Activated CD4-positive, alpha-beta T cell treated with anti-CD3 and anti-CD28 coated beads for 24 hours (primary cell): ENCODE measurements around the gene CPT1C.

ENCODE experiments used
- DNase-seq, 2 donors: peaks; one replicate each; pipeline ENCODE4 v3.0.0-alpha.2; 2020; ENCODE audit warnings: low read depth in 2 of 2

CPT1C gene

DNA sequence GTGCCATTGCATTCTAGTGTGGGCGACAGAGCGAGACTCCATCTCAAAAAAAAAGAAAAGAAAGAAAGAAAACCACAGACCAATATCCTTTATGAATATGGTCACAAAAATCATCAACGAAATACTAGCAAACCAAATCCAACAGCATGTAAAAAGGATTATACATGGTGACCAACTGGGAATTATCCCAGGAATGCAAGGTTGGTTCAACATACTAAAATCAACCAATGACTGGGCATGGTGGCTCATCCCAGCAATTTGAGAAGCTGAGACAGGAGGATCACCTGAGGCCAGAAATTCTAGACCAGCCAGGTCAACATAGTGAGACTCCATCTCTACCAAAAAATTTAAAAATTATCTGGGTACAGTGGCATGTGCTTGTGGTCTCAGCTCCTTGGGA, 65.0 kb downstream of the CPT1C start:
- no peak for DNase-seq

DNA sequence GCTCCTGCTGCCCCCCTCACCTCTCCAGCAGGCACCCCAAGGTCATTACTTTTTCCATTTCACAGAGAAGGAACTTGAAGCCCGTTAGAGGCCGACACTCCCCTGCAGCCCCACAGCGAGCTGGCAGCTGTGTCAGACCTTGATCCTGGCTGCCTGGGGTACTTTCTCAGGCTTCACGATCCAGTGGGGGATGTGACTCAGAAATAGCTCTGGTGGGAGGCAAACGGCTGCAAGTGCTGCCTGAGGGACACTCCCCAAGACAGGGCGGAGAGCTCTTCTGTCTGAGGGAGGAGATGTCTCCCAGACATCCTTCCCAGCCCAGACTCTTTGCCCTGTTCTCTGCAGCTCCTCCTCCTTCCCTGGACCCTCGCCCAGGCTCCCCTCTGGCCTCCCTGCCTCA, 67.4 kb downstream of the CPT1C start:
- no peak for DNase-seq

GRCh38 chr19:49761249-49761624, 70.3 kb downstream of the CPT1C start:
- no peak for DNase-seq

- no peak for DNase-seq
Measured at GRCh38 chr19:49761625-49762311, 70.9 kb downstream of the CPT1C start.

- no peak for DNase-seq
Measured at GRCh38 chr19:49763230-49763629, 72.3 kb downstream of the CPT1C start, which contains the start of gene TSKS. TSS of gene TSKS (minus strand) at chr19:49763306. CDS start at chr19:49763247, 59 bp downstream.
